GM21423 (cell line): ENCODE data around the gene SLC17A9.
"Not testable (repeated sequence)": the region's sequence is repeated elsewhere in the genome, so short reads cannot be mapped to it uniquely, and the experiment has no call there.

Source experiments
- ATAC-seq: cut with Tn5 transposase; IDR thresholded peaks from one replicate; pipeline ENCODE4 v1.9.1; 2021; ENCODE audit warnings: mild to moderate bottlenecking, moderate library complexity; ENCODE audit not compliant: unreplicated experiment

SLC17A9 gene

GRCh38 chr20:62955519-62956386 is 3.2 kb downstream of the SLC17A9 start:
- no peak for ATAC-seq

- no peak for ATAC-seq
These were observed 4.1 kb downstream of the SLC17A9 start for GRCh38 chr20:62956387-62957135.

GRCh38 chr20:62957136-62958117 is 4.9 kb downstream of the SLC17A9 start:
- ATAC-seq = no peak

DNA sequence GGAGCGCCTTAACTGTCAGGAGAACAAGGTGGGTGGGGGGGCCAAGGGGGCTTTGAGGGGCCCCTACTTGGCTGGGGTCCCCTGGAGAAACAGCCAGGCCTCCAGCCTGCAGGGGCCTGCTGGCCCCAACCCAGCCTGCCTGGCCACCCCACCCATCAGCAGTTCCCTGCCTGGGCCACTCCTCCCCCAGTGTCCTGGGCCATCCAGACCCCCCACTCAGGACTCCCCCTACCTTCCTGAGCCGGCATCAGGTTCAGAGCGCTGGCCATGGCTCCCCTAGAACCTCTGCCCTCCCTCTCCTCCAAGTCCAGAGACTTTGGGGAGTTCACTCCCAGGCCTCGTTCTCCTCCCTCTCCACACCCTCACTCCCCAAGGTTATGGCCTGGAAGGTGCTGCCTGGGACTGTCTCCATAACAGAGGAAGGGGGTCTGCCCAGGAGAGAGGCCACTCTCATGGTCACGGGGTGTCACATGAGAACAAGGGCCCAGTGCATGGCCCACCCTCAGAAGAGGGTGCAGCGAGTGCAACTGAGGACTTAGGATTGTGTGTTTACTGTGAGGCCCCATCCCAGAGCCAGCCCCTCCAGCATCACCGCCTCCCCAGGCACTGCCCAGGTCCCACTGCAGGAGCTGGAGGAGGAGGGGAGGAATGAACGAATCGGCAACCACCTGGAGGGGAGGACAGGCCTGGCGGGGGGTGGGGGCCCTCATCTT is 6.0 kb downstream of the SLC17A9 start:
- ATAC-seq = no peak

DNA sequence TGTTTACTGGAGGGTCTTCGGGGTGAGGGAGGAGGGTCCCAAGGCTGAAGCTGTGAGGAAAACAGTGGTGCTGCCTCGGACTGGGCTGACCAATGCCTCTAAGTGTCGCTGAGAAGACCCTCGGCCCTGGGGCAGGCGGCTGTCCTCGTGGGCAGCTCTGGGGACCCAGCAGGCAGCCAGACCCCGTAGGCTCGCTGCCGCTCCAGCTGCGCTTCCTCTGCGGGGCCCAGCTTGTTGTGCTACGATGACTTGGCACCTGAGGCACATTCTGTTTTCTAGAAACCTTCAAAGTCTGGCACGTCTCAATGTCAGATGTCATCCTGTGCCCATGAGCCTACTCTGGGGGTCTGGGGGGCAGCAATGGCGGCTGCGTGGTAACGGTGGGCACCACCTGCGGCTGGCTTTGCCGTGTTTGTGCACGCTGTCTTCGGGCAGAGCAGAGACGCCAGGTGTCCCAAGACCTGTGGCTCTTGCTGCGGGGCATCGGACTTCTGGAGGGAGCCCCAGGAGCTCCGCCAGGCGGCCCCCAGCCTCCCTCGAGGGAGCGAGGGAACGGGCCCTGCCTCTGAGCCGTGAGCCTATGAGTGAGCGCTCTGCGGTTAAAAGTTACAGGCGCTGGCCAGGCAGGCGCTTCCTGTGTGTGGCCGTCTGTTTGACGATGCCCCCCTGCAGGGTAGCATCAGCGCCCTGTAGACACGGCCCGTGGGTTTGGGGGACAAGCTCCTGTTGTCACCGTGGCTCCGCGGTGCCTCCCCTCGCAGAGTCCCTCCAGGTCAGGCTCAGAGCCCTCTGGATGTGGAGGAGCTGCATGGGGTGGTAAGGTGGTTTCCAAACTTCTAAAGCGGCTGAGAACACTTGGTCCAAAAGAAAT is 6.8 kb downstream of the SLC17A9 start:
- no peak for ATAC-seq

DNA sequence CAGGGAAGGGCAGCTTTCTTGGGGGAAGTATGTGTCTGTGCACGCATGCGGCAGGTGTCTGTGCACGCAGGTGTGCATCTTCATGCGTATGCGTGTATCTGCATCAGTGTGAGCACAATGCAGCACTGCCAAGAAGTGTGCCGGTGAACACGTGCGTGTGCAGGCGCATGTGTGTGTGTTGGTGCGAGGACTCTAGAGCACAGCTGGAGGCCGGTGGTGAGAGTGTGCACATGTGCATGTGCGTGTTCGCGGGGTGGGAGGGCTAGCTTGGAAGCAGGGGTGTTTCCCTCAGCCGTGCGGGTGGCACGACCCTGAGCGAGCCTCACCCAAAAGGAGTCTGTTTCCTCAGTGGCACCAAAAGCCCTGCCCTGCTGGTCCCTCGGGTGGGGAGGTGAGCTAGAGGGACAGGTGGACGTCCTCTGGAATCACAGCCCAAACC is 7.5 kb downstream of the SLC17A9 start:
- no peak for ATAC-seq

GRCh38 chr20:62960446-62961309 is 8.2 kb downstream of the SLC17A9 start:
- not testable (repeated sequence) for ATAC-seq

- ATAC-seq = no peak
These were observed 8.8 kb downstream of the SLC17A9 start for GRCh38 chr20:62961310-62961783.

DNA sequence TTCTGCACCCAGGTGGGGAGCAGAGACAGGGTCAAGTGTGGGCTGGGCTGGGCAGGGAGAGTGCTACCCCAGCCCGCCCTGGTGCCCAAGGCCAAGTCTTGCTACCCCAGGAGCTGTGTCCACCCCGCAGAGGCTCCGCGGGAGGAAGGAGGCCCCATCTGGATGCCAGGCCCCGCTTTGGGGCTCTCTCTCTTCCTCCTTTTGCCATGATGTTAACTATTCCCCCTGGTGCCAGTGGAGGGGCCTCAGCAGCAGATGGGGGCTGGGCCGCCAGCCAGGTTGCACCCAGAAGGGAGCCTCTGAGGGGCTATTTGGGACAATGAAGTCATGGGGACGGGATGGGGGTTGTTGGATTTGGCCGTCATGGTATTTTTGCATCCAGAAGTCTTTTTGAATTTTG is 9.3 kb downstream of the SLC17A9 start:
- ATAC-seq = no peak

DNA sequence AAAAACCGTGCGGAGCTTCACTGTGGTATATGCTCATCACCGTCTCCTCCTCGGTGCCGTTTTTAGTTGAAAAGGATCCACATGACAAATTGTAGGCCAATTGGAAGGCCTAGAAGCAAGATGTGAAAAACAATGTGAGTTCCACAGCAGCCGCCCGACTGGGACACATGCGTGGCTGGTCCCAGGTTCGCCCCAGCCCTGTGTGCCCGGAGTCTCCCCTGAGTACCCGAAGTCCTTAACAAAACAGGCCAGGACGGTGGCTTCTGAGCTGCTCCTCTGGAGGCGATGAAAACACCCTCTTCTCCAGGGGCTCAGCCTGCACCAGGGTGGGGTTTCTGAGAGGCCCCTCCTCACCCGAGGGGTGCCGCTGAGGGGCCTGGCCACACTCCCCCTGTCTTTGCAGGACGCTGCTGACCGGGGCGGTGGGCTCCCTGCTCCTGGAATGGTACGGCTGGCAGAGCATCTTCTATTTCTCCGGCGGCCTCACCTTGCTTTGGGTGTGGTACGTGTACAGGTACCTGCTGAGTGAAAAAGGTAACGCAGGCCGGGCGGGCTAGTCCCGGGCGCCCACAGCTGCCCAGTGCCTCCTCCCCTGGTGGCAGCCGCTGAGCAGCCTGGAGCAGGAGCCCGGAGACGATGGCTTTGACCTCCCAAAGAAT is 9.8 kb downstream of the SLC17A9 start:
- ATAC-seq = no peak

- ATAC-seq = no peak
These were observed 10.5 kb downstream of the SLC17A9 start for GRCh38 chr20:62962891-62963613.

DNA sequence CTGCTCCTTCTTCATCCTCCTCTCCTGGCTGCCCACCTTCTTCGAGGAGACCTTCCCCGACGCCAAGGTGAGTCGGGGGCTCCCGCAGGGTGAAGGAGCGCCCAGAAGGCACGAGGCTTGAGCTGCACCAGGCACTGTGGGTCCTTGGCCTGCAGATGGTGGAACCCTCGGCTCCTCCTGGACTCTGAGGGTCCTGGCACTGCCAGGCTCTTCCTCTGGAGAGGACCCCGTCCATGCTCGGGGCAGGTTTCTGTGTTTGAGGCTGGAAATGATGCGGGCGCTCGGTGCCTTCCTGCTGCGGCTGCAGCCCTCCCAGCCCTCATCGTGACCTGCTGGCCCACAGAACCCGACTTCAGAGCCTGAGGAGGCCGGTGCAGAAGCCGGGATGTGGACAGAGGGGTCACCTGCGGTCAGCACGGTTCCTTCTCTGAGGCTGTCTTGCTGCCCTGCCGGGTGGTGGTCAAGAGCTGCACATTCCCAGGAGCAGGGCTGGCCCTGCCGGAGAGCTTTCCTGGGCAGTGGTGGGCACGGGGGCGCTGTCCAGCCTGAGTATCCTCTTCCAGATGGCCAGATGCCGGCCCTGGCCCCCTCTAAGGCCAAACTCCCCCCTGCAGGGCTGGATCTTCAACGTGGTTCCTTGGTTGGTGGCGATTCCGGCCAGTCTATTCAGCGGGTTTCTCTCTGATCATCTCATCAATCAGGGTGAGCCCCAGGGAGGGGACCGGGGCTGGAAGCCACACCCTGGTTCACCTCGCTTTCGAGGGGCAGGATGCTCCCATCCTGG is 11.3 kb downstream of the SLC17A9 start:
- ATAC-seq = no peak

DNA sequence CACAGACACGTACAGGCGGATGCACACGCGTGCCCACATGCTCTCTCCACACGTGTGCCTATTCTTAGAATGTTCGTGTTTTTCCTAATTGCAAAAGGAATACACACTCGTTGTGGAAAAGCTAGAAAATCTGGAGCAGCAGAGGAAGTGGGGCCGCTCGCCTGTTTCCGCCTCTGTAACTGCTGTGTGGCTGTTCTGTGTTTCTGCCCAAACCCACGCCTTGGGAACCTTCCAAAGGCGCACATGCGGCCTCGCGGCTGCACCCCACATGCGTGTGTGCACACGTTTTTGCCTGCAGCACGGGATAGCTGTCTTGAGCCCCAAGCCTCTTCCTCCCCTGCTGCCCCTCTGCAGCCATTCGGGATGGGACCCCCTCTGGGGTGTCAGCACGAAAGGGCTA is 12.2 kb downstream of the SLC17A9 start:
- ATAC-seq = no peak

DNA sequence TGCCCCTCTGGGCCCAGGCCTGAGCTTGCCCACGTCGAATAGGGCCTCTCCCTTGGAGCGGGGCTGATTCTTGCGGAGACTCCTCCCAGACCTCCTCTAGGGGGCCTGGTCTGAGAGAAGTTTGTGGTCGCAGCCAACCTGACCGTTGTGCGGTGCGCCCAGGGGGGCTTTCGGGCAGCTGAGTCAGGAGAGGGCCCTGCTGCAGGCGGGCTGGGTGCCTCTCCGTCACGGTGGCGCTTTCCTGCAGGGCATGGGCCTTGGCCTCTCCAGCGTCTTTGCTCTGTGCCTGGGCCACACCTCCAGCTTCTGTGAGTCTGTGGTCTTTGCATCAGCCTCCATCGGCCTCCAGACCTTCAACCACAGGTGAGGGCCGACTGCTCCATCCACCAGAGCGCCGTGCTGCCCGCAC is 12.9 kb downstream of the SLC17A9 start:
- ATAC-seq = no peak

DNA sequence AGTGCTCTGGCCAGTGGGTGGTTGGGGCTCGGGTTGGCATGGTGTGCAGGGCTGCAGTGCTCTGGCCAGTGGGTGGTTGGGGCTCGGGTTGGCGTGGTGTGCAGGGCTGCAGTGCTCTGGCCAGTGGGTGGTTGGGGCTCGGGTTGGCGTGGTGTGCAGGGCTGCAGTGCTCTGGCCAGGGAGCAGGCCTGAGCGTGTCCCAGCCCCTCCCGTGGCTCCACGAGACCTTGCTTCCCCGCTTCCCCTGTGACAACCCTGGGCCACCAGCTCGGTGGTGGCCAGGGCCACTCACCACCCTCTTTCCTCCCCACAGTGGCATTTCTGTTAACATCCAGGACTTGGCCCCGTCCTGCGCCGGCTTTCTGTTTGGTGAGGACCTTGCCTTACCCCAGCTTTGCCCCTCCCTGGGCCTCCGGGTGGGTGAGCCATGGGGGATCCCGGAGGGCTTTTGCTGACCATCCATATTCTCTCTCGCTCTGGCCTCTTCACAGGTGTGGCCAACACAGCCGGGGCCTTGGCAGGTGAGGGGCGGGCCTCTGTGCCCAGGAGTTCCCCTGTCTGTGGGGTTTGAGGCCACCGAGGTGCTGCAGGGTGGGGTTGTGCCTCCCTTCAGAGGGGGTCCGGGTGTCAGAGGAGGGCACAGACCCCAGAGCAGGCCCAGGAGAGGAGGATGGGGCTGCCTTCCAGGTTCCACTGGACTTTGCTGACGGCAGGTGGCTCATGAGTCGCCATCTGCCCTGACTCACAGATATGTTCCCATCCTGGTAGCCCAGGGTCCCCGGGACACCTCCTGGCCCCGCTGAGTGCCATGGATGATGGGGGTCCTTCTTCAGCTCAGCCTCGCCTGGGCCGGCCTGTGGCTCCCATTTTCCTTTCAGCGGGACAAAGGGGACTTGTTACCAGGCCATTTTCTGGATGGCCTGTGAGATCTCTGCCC is 14.0 kb downstream of the SLC17A9 start:
- no peak for ATAC-seq
